RWPE2 (cell line): ENCODE results near the gene FOXK2.

Experiments
- ATAC-seq: fragments of 200-7000 bp; cut with Tn5 transposase; 3 replicates; pipeline ENCODE4 v1.9.1; 2021; ENCODE audit warnings: low read depth
- DNase-seq: peaks from one replicate; pipeline ENCODE4 v3.0.0-alpha.2; 2020; ENCODE audit warnings: low spot score
- H3K27ac ChIP-seq: fragments of 450-650 bp; 2 replicates; pipeline ENCODE4 v1.5.1; 2017; ENCODE audit warnings: mild to moderate bottlenecking; ENCODE audit not compliant: poor library complexity, severe bottlenecking
- H3K27me3 ChIP-seq: fragments of 250-450 bp; sonication (Bioruptor Pico); 2 replicates; pipeline ENCODE4 v1.5.1; 2021; ENCODE audit warnings: mild to moderate bottlenecking, moderate library complexity; ENCODE audit not compliant: insufficient read depth, poor library complexity, severe bottlenecking
- H3K36me3 ChIP-seq: fragments of 250-450 bp; sonication (Bioruptor Pico); 2 replicates; pipeline ENCODE4 v1.5.1; 2020; ENCODE audit warnings: low read depth, mild to moderate bottlenecking, moderate library complexity
- H3K4me1 ChIP-seq: fragments of 250-450 bp; sonication (Bioruptor Pico); 2 replicates; pipeline ENCODE4 v1.5.1; 2021; ENCODE audit warnings: mild to moderate bottlenecking, moderate library complexity; ENCODE audit not compliant: insufficient read depth, poor library complexity, severe bottlenecking
- H3K4me3 ChIP-seq: fragments of 250-450 bp; sonication (Bioruptor Pico); 2 replicates; pipeline ENCODE4 v1.5.1; 2021; ENCODE audit warnings: mild to moderate bottlenecking, moderate library complexity; ENCODE audit not compliant: severe bottlenecking
- H3K9me3 ChIP-seq: fragments of 250-450 bp; sonication (Bioruptor Pico); 2 replicates; pipeline ENCODE4 v1.5.1; 2021; ENCODE audit warnings: mild to moderate bottlenecking, moderate library complexity; ENCODE audit not compliant: severe bottlenecking
- CTCF ChIP-seq: fragments of 450-650 bp; IDR thresholded peaks from one replicate; pipeline ENCODE4 v1.5.1; 2017; ENCODE audit warnings: mild to moderate bottlenecking, moderate library complexity; ENCODE audit not compliant: poor library complexity, severe bottlenecking

FOXK2 gene

DNA sequence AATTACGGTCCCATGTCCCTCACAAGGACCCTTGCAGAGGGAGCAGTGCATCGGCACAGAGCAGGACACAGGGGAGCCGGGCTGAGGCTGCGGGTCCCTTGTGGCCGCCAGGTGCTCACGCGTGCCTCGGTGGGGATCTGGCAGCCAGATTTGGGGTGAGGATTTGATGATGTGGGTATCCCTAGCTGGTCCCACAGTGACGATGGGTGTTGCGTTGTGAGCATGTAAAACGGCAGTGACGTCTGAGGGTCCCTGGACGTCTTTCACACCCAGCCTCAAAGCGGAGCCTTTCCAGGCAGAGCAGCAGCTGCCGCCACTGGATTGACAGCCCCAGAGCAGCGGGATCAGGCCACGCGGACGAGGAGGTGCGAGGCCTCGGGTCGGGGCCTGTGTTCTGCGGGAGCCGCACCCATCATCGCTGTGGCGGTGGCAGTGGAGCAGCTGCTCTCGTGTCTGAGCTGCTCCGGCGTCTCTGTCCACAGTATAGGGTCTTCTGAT lies 74.1 kb downstream of the FOXK2 start:
- peaks cover 54% of the 10 kb centered on the region for H3K36me3 ChIP-seq
- peaks cover 10% of the 10 kb centered on the region for H3K4me1 ChIP-seq
- ATAC-seq (no peak), DNase-seq (no peak)
- no peaks in the 10 kb centered on the region for H3K9me3 ChIP-seq
- H3K27me3 ChIP-seq: no peaks in the 10 kb centered on the region
- H3K27ac ChIP-seq: peak overlapping the region; percentile 88
- no peak for TF ChIP-seq CTCF
- peak overlapping the region; percentile 34 for H3K4me3 ChIP-seq

GRCh38 chr17:82594571-82594970 lies 75.0 kb downstream of the FOXK2 start:
- TF ChIP-seq CTCF: no peak
- H3K36me3 ChIP-seq: peaks cover 54% of the 10 kb centered on the region
- H3K4me3 ChIP-seq: no peak overlapping the region
- H3K27me3 ChIP-seq: no peaks in the 10 kb centered on the region
- DNase-seq (no peak), ATAC-seq (no peak)
- no peak overlapping the region for H3K27ac ChIP-seq
- H3K9me3 ChIP-seq: no peaks in the 10 kb centered on the region
- H3K4me1 ChIP-seq: peaks cover 10% of the 10 kb centered on the region

GRCh38 chr17:82595893-82596292 lies 76.4 kb downstream of the FOXK2 start:
- Histone ChIP-seq H3K4me1 (peaks cover 10% of the 10 kb centered on the region), H3K27me3 (no peaks in the 10 kb centered on the region), H3K36me3 (peaks cover 68% of the 10 kb centered on the region), H3K27ac (no peak overlapping the region), H3K9me3 (no peaks in the 10 kb centered on the region), H3K4me3 (no peak overlapping the region)
- TF ChIP-seq CTCF: no peak
- no peak for DNase-seq
- ATAC-seq: no peak

GRCh38 chr17:82596296-82596695 lies 76.8 kb downstream of the FOXK2 start:
- Histone ChIP-seq H3K36me3 (peaks cover 72% of the 10 kb centered on the region), H3K4me1 (peaks cover 10% of the 10 kb centered on the region), H3K4me3 (no peak overlapping the region), H3K27me3 (no peaks in the 10 kb centered on the region), H3K9me3 (no peaks in the 10 kb centered on the region), H3K27ac (no peak overlapping the region)
- no peak for ATAC-seq
- DNase-seq: no peak
- TF ChIP-seq CTCF: no peak

- ATAC-seq: no peak
- Histone ChIP-seq H3K9me3 (no peaks in the 10 kb centered on the region), H3K27ac (no peak overlapping the region), H3K27me3 (no peaks in the 10 kb centered on the region), H3K4me1 (peaks cover 10% of the 10 kb centered on the region), H3K36me3 (peaks cover 79% of the 10 kb centered on the region), H3K4me3 (no peak overlapping the region)
- no peak for DNase-seq
- no peak for TF ChIP-seq CTCF
Observed at GRCh38 chr17:82596837-82597672, 77.5 kb downstream of the FOXK2 start.
